Measurements from ENCODE around the gene PAX2.

The PAX2 gene

GRCh38 chr10:100811261-100811660 is 65.9 kb downstream of the PAX2 start:
- Histone ChIP-seq H3K4me3 (ENCODE audit: insufficient read depth, low read length, poor library complexity, severe bottlenecking) (no peak overlapping the region), H2AFZ (ENCODE audit: low read depth, low read length, severe bottlenecking) (no peak overlapping the region), H3K79me2 (ENCODE audit: insufficient read depth, low read length) (no peaks in the 10 kb centered on the region), H3K9me3 (ENCODE audit: insufficient read depth, low read length) (no peaks in the 10 kb centered on the region), H3K27ac (ENCODE audit: low read depth, low read length) (no peak overlapping the region), H4K20me1 (ENCODE audit: low read depth, low read length) (no peaks in the 10 kb centered on the region), H3K9ac (ENCODE audit: low read length) (no peak overlapping the region), H3F3A (ENCODE audit: insufficient read depth) (no peaks in the 10 kb centered on the region), H3K27me3 (ENCODE audit: low read length) (no peaks in the 10 kb centered on the region), H3K36me3 (ENCODE audit: low read length) (no peaks in the 10 kb centered on the region), H3K4me2 (ENCODE audit: low read depth, low read length, poor library complexity, severe bottlenecking) (no peak overlapping the region), H3K9me2 (replicated peaks; ENCODE audit: insufficient read depth, low read length) (no peaks in the 10 kb centered on the region)
- no peak for TF ChIP-seq EZH2phosphoT487 (conservative IDR thresholded peaks at IDR 0.05; ENCODE audit: low read length)
- TF ChIP-seq CTCF (IDR thresholded peaks at IDR 0.05; ENCODE audit: insufficient read depth, low read length, poor library complexity, severe bottlenecking) = no peak

- no peak for TF ChIP-seq CTCF (IDR thresholded peaks at IDR 0.05; ENCODE audit: insufficient read depth, low read length, poor library complexity, severe bottlenecking)
- no peak for TF ChIP-seq EZH2phosphoT487 (conservative IDR thresholded peaks at IDR 0.05; ENCODE audit: low read length)
- Histone ChIP-seq H3K79me2 (ENCODE audit: insufficient read depth, low read length) (no peaks in the 10 kb centered on the region), H3K9me3 (ENCODE audit: insufficient read depth, low read length) (no peaks in the 10 kb centered on the region), H3K27ac (ENCODE audit: low read depth, low read length) (no peak overlapping the region), H3K4me2 (ENCODE audit: low read depth, low read length, poor library complexity, severe bottlenecking) (no peak overlapping the region), H3K4me3 (ENCODE audit: insufficient read depth, low read length, poor library complexity, severe bottlenecking) (no peak overlapping the region), H3F3A (ENCODE audit: insufficient read depth) (no peaks in the 10 kb centered on the region), H3K36me3 (ENCODE audit: low read length) (no peaks in the 10 kb centered on the region), H2AFZ (ENCODE audit: low read depth, low read length, severe bottlenecking) (no peak overlapping the region), H4K20me1 (ENCODE audit: low read depth, low read length) (no peaks in the 10 kb centered on the region), H3K9me2 (replicated peaks; ENCODE audit: insufficient read depth, low read length) (no peaks in the 10 kb centered on the region), H3K27me3 (ENCODE audit: low read length) (no peaks in the 10 kb centered on the region), H3K9ac (ENCODE audit: low read length) (no peak overlapping the region)
Observed at GRCh38 chr10:100811752-100812750, 66.7 kb downstream of the PAX2 start.

GRCh38 chr10:100812978-100813377 is 67.6 kb downstream of the PAX2 start:
- H3K36me3 ChIP-seq (ENCODE audit: low read length) = no peaks in the 10 kb centered on the region
- no peak overlapping the region for H3K27ac ChIP-seq (ENCODE audit: low read depth, low read length)
- no peaks in the 10 kb centered on the region for H3F3A ChIP-seq (ENCODE audit: insufficient read depth)
- H3K9me2 ChIP-seq (replicated peaks; ENCODE audit: insufficient read depth, low read length) = no peaks in the 10 kb centered on the region
- no peaks in the 10 kb centered on the region for H3K27me3 ChIP-seq (ENCODE audit: low read length)
- H4K20me1 ChIP-seq (ENCODE audit: low read depth, low read length) = no peaks in the 10 kb centered on the region
- H3K4me3 ChIP-seq (ENCODE audit: insufficient read depth, low read length, poor library complexity, severe bottlenecking) = no peak overlapping the region
- H3K79me2 ChIP-seq (ENCODE audit: insufficient read depth, low read length) = no peaks in the 10 kb centered on the region
- no peak overlapping the region for H3K4me2 ChIP-seq (ENCODE audit: low read depth, low read length, poor library complexity, severe bottlenecking)
- no peak overlapping the region for H3K9ac ChIP-seq (ENCODE audit: low read length)
- H2AFZ ChIP-seq (ENCODE audit: low read depth, low read length, severe bottlenecking) = no peak overlapping the region
- TF ChIP-seq CTCF (IDR thresholded peaks at IDR 0.05; ENCODE audit: insufficient read depth, low read length, poor library complexity, severe bottlenecking) (no peak), EZH2phosphoT487 (conservative IDR thresholded peaks at IDR 0.05; ENCODE audit: low read length) (no peak)
- no peaks in the 10 kb centered on the region for H3K9me3 ChIP-seq (ENCODE audit: insufficient read depth, low read length)
